Activated CD8-positive, alpha-beta memory T cell treated with anti-CD3 and anti-CD28 coated beads for 4 hours (primary cell): Measurements from ENCODE around the gene TMEM178B.
"Not testable (repeated sequence)": the region's sequence is repeated elsewhere in the genome, so short reads cannot be mapped to it uniquely, and the experiment has no call there.

Experiments
- DNase-seq, 2 donors: peaks; one replicate each; pipeline ENCODE4 v3.0.0-alpha.2; 2020; ENCODE audit warnings: low read depth in 2 of 2

The TMEM178B gene

DNA sequence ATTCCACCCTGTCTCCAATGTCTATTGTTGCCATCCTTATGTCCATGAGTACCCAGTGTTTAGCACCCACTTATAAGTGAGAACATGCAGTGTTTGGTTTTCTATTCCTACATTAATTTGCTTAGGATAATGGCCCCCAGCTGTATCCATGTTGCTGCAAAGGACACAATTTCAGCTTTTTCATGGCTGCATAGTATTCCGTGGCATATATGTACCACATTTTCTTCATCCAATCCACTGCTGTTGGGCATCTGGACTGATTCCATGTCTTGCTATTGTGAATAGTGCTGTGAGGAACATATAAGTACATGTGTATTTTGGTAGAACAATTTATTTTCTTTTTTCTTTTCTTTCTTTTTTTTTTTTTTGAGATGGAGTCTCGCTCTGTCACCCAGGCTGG is 68.2 kb downstream of the TMEM178B start:
- no peak for DNase-seq

DNA sequence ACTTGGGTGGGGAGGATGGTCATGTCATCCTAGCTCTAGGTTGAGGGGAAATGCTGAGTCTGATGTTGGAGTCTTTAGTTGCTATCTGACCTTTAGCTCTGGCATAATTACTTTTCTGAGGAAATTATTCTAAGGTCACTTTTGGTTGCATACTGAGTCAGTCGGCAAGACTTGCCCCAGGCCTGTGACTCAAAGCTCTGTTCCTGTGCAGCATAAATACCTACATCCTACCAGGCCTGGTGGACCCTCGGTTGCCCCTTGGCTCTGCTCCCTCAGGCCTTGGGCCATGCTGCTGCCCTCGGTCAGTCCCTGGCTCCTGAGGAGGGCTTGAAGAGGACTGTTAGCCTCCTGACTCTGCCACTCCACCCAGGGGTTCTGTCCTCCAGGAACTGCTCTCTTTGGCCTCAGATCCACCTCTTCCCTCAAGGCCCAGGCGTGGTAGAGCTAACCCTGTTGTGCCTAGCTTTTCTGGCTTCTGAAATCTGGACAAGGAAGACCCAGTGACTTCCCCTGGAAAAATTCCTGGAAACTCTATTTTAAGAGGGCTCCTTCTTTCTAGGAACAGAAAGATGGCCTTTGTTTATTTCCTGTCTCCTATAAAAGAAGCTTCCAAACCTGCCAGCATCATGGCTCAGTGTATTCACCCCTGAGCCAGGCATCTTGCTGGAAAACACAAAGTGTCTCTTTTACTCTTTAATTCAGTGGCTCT is 71.2 kb downstream of the TMEM178B start:
- DNase-seq = no peak

- DNase-seq = no peak
Observed at GRCh38 chr7:141145630-141145982, 71.7 kb downstream of the TMEM178B start.

DNA sequence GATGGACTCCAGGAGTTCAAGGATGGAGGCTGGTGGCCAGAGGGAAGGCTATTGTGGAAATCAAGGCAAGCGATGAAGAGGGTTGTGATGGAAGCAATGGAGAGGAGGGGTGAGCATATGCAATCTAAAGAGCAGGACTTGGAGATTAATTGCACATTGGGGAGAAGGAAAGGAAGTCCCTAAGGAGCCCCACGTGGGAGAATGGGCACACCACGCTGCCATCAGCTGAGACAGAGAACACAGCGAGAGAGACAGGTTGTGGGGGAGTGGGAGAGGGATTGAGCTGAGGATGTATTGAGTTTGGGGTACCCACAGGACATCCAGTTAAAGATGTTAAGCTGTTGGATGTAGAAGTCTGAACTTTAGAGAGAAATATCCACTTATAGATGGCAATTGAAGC is 73.6 kb downstream of the TMEM178B start:
- DNase-seq = no peak

DNA sequence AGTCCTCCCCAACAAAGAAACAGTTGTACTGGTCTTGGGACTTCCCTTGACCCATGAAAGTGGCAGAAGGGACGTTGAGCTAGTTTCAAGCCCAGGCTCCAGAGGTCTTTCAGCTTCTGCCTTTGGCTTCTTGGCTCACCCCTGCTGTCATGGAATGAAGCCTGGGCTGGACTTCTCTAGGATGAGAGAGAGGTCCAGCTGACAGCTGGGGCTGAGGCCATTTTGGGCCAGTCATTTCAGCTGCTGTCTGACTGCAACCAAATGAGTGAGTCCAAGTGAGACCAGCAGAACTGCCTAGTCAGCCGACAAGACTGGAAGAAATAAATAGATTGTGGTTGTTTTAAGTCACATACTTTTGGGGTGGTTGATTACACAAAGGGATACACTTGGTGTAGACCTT is 76.6 kb downstream of the TMEM178B start:
- DNase-seq = no peak

GRCh38 chr7:141151746-141152145 is 77.9 kb downstream of the TMEM178B start:
- DNase-seq = no peak

DNA sequence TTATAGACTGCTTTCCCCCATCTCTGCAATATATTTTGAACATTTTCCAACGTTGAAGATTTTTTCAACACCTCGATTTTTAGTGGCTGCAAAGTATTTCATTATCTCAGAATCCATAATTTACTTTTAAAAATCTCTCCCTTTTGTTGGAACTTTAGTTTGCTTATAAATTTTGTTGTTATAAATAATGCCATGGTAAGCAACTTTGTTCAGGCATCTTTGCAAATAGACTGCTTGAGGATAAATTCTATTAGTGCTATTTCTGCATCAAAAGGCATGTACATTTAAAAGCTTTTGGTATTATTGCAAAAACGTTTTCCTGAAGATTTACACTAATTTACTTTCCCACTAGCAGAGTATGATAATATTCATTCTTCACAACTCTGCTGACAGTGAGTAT is 79.4 kb downstream of the TMEM178B start:
- DNase-seq = no peak

DNA sequence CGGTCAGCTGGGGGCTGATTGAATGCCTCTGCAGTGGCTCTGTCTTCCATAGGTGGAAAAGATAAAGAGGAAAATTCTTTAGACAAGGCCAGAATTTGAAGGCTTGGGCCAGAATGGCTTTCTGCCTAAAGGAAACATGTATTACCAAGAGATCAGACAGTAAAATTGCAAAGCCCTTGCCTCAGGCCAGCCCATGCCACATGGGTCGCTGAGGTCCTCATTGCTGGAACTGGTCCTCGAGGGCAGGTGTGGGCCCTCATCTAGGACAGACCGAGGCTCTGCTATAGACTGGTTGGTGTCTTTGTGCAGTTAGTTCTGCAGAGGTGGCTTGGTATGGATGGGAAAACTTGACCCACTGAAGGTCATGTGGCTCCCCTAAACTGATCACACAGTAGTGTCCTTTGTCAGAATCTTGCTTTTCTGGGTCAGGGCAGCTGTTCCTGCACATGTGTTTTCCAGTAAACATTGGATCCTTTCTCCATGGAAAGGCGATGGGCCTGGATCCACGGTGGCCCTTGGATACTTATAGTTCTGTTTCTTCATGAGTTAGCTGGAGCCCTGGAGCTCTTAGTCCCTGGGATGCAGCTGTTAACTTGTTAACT is 80.4 kb downstream of the TMEM178B start:
- DNase-seq = no peak

DNA sequence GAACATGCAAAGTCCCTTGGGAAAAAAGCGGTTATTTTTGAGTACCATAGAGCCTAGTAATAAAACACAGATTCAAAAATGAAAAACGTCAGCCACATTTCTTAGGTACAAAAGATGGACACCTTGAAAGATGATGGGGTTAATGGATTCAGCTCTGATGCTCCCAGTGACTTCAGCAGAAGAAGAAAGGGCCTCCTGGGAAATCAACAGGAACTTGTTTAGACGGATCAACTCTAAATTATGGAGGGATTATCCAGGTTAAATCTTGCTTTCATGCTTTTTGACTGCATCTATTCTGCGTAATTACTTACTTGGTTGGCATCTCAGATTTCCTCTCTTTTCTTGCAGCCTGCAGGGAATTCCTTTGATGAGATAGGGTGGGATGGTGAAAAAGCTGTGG is 82.5 kb downstream of the TMEM178B start:
- no peak for DNase-seq

- no peak for DNase-seq
Observed at GRCh38 chr7:141157138-141157765, 83.4 kb downstream of the TMEM178B start.

- DNase-seq = no peak
Observed at GRCh38 chr7:141158561-141158960, 84.7 kb downstream of the TMEM178B start.

GRCh38 chr7:141160246-141160860 is 86.5 kb downstream of the TMEM178B start:
- DNase-seq = no peak

- DNase-seq = no peak
Observed at GRCh38 chr7:141161550-141162535, 88.0 kb downstream of the TMEM178B start.

DNA sequence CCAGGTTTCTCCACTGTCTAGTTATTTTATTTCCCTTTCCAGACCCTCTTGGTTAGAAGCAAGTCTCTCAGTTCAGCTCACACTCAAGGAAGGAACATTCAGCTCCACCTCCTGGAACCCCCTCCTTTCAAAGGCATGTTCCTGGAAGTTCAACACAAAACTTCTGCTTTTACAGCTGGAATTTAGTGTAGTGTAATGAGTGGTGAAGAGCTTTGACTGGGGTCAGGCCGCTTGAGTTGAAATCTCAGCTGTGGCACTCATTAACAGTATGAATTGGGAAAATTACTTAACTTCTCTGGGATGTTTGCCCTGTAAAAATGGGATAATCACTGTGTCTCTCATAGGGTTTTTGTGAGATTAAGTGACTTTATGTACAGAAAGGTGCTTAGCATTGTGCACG is 91.7 kb downstream of the TMEM178B start:
- DNase-seq = no peak

GRCh38 chr7:141166926-141167325 is 93.1 kb downstream of the TMEM178B start:
- no peak for DNase-seq

- DNase-seq = no peak
Observed at GRCh38 chr7:141167381-141167964, 93.6 kb downstream of the TMEM178B start.

DNA sequence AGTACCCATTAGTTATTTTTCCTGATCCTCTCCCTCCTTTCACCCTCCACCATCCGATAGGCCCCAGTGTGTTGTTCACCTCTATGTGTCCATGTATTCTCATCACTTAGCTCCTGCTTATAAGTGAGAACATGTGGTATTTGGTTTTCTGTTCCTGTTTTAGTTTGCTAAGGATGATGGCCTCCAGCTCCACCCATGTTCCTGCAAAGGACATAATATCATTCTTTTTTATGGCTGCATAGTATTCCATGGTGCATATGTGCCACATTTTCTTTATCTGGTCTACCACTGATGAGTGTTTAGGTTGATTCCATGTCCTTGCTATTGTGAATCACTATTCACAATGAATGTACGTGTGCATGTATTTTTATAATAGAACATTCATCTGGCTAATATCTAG is 95.3 kb downstream of the TMEM178B start:
- not testable (repeated sequence) for DNase-seq

GRCh38 chr7:141175728-141176127 is 101.9 kb downstream of the TMEM178B start:
- not testable (repeated sequence) for DNase-seq

- not testable (repeated sequence) for DNase-seq
Observed at GRCh38 chr7:141177120-141177519, 103.3 kb downstream of the TMEM178B start.

GRCh38 chr7:141178486-141179135 is 104.7 kb downstream of the TMEM178B start:
- no peak for DNase-seq

GRCh38 chr7:141181812-141182211 is 107.9 kb downstream of the TMEM178B start:
- DNase-seq = no peak
